Naive thymus-derived CD4-positive, alpha-beta T cell (primary cell): Measurements from ENCODE around the gene SLC2A11. TPM values are rescaled to one million over a fixed set of nuclear protein-coding genes. Genes with fewer than 3 reads are reported as not detected.
A peak's percentile ranks its signal among the peaks of the same experiment; 100 is the strongest.

Source experiments
- ATAC-seq: fragments of 150-1000 bp; cut with Tn5 transposase; 2 replicates; pipeline ENCODE4 v1.10.0; 2021; ENCODE audit warnings: mild to moderate bottlenecking, moderate library complexity
- CTCF ChIA-PET: fragments of 350-600 bp; sonication (Branson Sonifier 250); formaldehyde crosslinking; loops from one replicate; lab custom pipeline; 2021; ENCODE audit warnings: antibody characterized with exemption; lab: Charles Lee
- POLR2A ChIA-PET: fragments of 350-600 bp; sonication (Branson Sonifier 250); formaldehyde crosslinking; loops from one replicate; lab custom pipeline; 2021; ENCODE audit warnings: antibody characterized with exemption, inconsistent platforms; lab: Charles Lee
- DNase-seq, 9 donors: peaks; one replicate each; pipeline versions ENCODE4 v3.0.0 to v3.0.0-alpha.2; 2020 to 2022; ENCODE audit warnings: mixed read lengths in 1 of 9
- H3K27ac ChIP-seq: one replicate; pipeline ENCODE4 v1.7.0; 2013; ENCODE audit warnings: mild to moderate bottlenecking, low read depth, low read length, moderate library complexity
- H3K27me3 ChIP-seq, 2 donors: one replicate each; pipeline ENCODE4 v1.7.0; 2013; ENCODE audit warnings: low read length in 2 of 2, mild to moderate bottlenecking in 2 of 2, moderate library complexity in 2 of 2; ENCODE audit not compliant: control insufficient read depth in 2 of 2, insufficient read depth in 2 of 2
- H3K36me3 ChIP-seq, 3 experiments: 1 replicate in 2 of 3; 2 replicates in 1 of 3; pipeline ENCODE4 v1.7.0; 2013; ENCODE audit warnings: low read length in 3 of 3, mild to moderate bottlenecking in 3 of 3, moderate library complexity in 1 of 3; ENCODE audit not compliant: insufficient read depth in 3 of 3, control insufficient read depth in 2 of 3
- H3K4me1 ChIP-seq, 2 donors: one replicate each; pipeline ENCODE4 v1.7.0; 2013; ENCODE audit warnings: low read length in 2 of 2, mild to moderate bottlenecking in 2 of 2, moderate library complexity in 1 of 2; ENCODE audit not compliant: control insufficient read depth in 2 of 2, insufficient read depth in 2 of 2
- H3K4me3 ChIP-seq: 2 replicates; pipeline ENCODE4 v1.7.0; 2013; ENCODE audit warnings: mild to moderate bottlenecking, low read length
- H3K9me3 ChIP-seq, 3 experiments: 1 replicate in 2 of 3; 2 replicates in 1 of 3; pipeline ENCODE4 v1.7.0; 2013; ENCODE audit warnings: low read length in 3 of 3; ENCODE audit not compliant: control insufficient read depth in 2 of 3
- H3K27ac Mint-ChIP-seq, 9 donors: one replicate each; pipeline ENCODE4 v1.8.0; 2020 to 2022; ENCODE audit warnings: mixed read lengths in 9 of 9, mild to moderate bottlenecking in 8 of 9, moderate library complexity in 5 of 9, inconsistent platforms in 2 of 9
- H3K27me3 Mint-ChIP-seq, 5 donors: one replicate each; pipeline ENCODE4 v1.8.0; 2021 to 2022; ENCODE audit warnings: mixed read lengths in 5 of 5, mild to moderate bottlenecking in 1 of 5
- H3K36me3 Mint-ChIP-seq, 5 donors: one replicate each; pipeline ENCODE4 v1.8.0; 2020 to 2022; ENCODE audit warnings: mixed read lengths in 5 of 5, mild to moderate bottlenecking in 3 of 5, inconsistent platforms in 1 of 5
- H3K4me1 Mint-ChIP-seq, 7 donors: one replicate each; pipeline ENCODE4 v1.8.0; 2020 to 2022; ENCODE audit warnings: mixed read lengths in 7 of 7, mild to moderate bottlenecking in 3 of 7, inconsistent platforms in 1 of 7
- H3K4me3 Mint-ChIP-seq, 10 donors: one replicate each; pipeline ENCODE4 v1.8.0; 2020 to 2022; ENCODE audit warnings: mild to moderate bottlenecking in 10 of 10, mixed read lengths in 10 of 10, moderate library complexity in 6 of 10, inconsistent platforms in 2 of 10
- H3K9me3 Mint-ChIP-seq, 11 donors: one replicate each; pipeline ENCODE4 v1.8.0; 2020 to 2022; ENCODE audit warnings: mixed read lengths in 11 of 11, mild to moderate bottlenecking in 4 of 11, inconsistent platforms in 1 of 11, moderate library complexity in 1 of 11
- intact Hi-C, 2 donors: fragments of 100-400 bp; cut with micrococcal nuclease; formaldehyde crosslinking; loops; one replicate each; pipeline ENCODE4 v1.15.1; 2023
- polyA plus RNA-seq, 2 donors: library from polyadenylated mRNA; unstranded; fragments of 300-500 nt; fragmentation: Illumina TruSeq; gene quantifications; one replicate each; pipeline ENCODE4 v1.2.3, GENCODE V29; 2021
- total RNA-seq, 6 experiments: library from RNA in 5 of 6; stranded (reverse) in 5 of 6; gene quantifications; 1 replicate in 5 of 6; 2 replicates in 1 of 6; pipeline ENCODE4 v1.2.3 and lab custom pipeline; 2021 to 2026

Gene SLC2A11
- total and polyA plus RNA-seq, 7 experiments from 2014 or later = 5.9 to 29.7 (median 10.9) TPM

DNA sequence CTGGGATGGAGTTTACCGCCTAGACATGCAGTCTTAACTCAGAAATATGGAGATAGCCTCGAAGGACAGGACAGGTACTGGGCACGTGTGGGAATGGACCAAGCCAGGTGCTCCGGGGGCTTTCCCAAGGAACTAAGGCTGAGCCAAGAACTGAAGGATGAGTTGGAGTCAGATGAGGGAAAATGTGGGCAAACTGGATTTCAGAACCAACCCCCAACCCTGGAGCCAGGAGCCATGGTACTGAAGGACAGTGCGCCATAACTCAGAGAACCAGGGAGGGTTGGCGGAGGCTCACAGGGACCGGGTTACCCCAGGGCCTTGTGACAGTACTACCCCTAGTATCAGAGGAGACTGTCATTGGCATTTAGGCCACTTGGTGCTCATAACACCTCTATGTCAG lies 34.1 kb downstream of the SLC2A11 start:
- no peaks in the 10 kb centered on the region for H3K27me3 ChIP-seq
- no peak overlapping the region for H3K4me3 ChIP-seq
- intact Hi-C loops = loop anchor here in 1 of 2 donors (5.0 kb wide), 3 partner anchors 34 to 749 kb away; partner anchors contain the start of genes RSPH14 and SLC2A11
- ATAC-seq = no peak
- Mint-ChIP-seq H3K27ac (peak overlapping the region in 2 of 9 donors; percentile 33 to 97), H3K4me3 (peak overlapping the region in 3 of 10 donors; percentile 10 to 95 (median 23)), H3K27me3 (no peaks in the 10 kb centered on the region), H3K4me1 (peaks cover 12 to 34% (median 22%) of the 10 kb centered on the region in 7 donors), H3K9me3 (peaks cover 0 to 1% (median 0%) of the 10 kb centered on the region in 11 donors), H3K36me3 (peaks cover 0 to 16% (median 0%) of the 10 kb centered on the region in 5 donors)
- ChIA-PET POLR2A (no interaction called here), CTCF (no interaction called here)
- no peak for DNase-seq
- no peak overlapping the region for H3K27ac ChIP-seq
- peaks cover 0 to 22% (median 0%) of the 10 kb centered on the region in 3 experiments for H3K36me3 ChIP-seq
- H3K9me3 ChIP-seq = no peaks in the 10 kb centered on the region
- peaks cover 16% of the 10 kb centered on the region in 2 donors for H3K4me1 ChIP-seq

GRCh38 chr22:23892130-23892529 lies 34.5 kb downstream of the SLC2A11 start:
- Histone ChIP-seq H3K27me3 (no peaks in the 10 kb centered on the region), H3K27ac (no peak overlapping the region), H3K9me3 (no peaks in the 10 kb centered on the region), H3K36me3 (peaks cover 0 to 26% (median 0%) of the 10 kb centered on the region in 3 experiments), H3K4me1 (peaks cover 16% of the 10 kb centered on the region in 2 donors), H3K4me3 (no peak overlapping the region)
- intact Hi-C loops = loop anchor here in 1 of 2 donors (5.0 kb wide), 3 partner anchors 35 to 750 kb away; partner anchors contain the start of genes RSPH14 and SLC2A11
- Mint-ChIP-seq H3K4me1 (peaks cover 12 to 38% (median 24%) of the 10 kb centered on the region in 7 donors), H3K27ac (peak overlapping the region in 5 of 9 donors; percentile 13 to 100 (median 90)), H3K4me3 (peak overlapping the region in 8 of 10 donors; percentile 3 to 96 (median 75)), H3K9me3 (peaks cover 0 to 1% (median 0%) of the 10 kb centered on the region in 11 donors), H3K27me3 (no peaks in the 10 kb centered on the region), H3K36me3 (peaks cover 0 to 18% (median 2%) of the 10 kb centered on the region in 5 donors)
- ChIA-PET POLR2A (interaction anchor here (0.5 to 3.9 kb wide), 2 partner anchors 19 to 1353 kb away, joined by 3 to 67 read pairs; no protein-coding TSS in a partner anchor), CTCF (no interaction called here)
- no peak for DNase-seq
- no peak for ATAC-seq

DNA sequence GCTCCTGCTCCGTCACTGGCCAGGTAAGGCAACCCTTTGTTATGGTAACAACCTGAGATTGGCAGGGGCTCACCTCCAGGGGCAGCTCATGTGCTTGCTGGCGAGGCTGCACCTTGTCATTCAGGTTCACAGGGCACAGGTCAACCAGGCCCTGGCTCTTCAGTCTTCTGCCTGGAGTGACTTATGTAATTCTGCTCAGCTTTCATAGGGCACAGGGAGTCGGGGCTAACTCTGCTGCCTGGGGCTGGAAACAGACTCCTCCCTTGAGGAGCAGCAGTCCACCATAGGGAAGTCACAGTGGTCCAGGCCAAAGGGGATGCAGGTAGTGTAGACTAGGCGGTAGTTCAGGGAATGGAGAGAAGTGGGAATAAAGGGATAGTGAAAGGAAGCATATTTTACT lies 35.0 kb downstream of the SLC2A11 start:
- Mint-ChIP-seq H3K27ac (peak overlapping the region; percentile 90 to 100 (median 97)), H3K36me3 (peaks cover 0 to 21% (median 4%) of the 10 kb centered on the region in 5 donors), H3K27me3 (no peaks in the 10 kb centered on the region), H3K9me3 (peaks cover 0 to 1% (median 0%) of the 10 kb centered on the region in 11 donors), H3K4me1 (peaks cover 12 to 39% (median 27%) of the 10 kb centered on the region in 7 donors), H3K4me3 (peak overlapping the region; percentile 32 to 97 (median 94))
- H3K36me3 ChIP-seq = peaks cover 0 to 30% (median 0%) of the 10 kb centered on the region in 3 experiments
- DNase-seq (no peak), ATAC-seq (no peak)
- intact Hi-C loops = loop anchor here in 1 of 2 donors (5.0 kb wide), 3 partner anchors 35 to 750 kb away; partner anchors contain the start of genes RSPH14 and SLC2A11
- peaks cover 16% of the 10 kb centered on the region in 2 donors for H3K4me1 ChIP-seq
- ChIA-PET CTCF (no interaction called here), POLR2A (interaction anchor here (0.5 to 3.9 kb wide), 2 partner anchors 19 to 1353 kb away, joined by 3 to 67 read pairs; no protein-coding TSS in a partner anchor)
- peak overlapping the region; percentile 93 for H3K27ac ChIP-seq
- no peak overlapping the region for H3K4me3 ChIP-seq
- H3K27me3 ChIP-seq = no peaks in the 10 kb centered on the region
- no peaks in the 10 kb centered on the region for H3K9me3 ChIP-seq

DNA sequence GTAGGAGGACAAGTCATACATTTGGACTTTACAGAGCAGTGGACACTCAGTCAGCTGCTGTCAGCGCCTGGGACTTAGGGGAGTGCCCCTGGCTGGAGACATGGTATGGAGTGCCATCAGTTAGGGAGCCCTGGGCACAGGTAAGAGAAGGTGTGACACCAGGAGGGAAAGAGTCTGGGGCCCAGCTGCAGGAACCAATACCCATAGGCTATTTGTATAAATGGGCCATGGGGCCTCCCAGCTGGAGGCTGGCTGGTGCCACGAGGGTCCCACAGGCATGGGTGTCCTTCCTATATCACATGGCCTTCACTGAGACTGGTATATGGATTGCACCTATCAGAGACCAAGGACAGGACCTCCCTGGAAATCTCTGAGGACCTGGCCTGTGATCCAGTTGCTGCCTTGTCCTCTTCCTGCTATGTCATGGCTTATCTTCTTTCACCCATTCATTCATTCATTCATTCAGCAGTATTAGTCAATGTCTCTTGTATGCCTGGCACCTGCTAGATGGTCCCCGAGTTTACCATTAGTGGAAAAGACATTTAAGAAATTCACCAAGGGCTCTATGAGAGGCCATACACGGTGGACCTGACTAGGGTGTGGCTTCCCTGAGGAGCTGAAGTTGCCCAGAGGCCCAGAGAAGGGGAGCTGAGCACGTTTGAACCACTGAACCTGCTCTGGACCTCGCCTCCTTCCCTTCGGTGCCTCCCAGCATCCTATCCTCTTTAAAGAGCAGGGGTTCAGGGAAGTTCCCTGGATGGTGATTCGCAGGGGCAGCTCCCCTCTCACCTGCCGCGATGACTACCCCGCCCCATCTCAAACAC lies 35.7 kb downstream of the SLC2A11 start:
- Histone ChIP-seq H3K4me3 (peak overlapping the region; percentile 88), H3K4me1 (peaks cover 16% of the 10 kb centered on the region in 2 donors), H3K27ac (peak overlapping the region; percentile 93), H3K27me3 (no peaks in the 10 kb centered on the region), H3K36me3 (peaks cover 0 to 34% (median 0%) of the 10 kb centered on the region in 3 experiments), H3K9me3 (no peaks in the 10 kb centered on the region)
- peaks cover 12 to 39% (median 30%) of the 10 kb centered on the region in 7 donors for H3K4me1 Mint-ChIP-seq
- DNase-seq = peak in 1 of 9 donors; percentile 21
- no peaks in the 10 kb centered on the region for H3K27me3 Mint-ChIP-seq
- intact Hi-C loops = loop anchor here in 1 of 2 donors (5.0 kb wide), 3 partner anchors 36 to 751 kb away; partner anchors contain the start of genes RSPH14 and SLC2A11
- ChIA-PET POLR2A (interaction anchor here (0.6 to 3.9 kb wide), 15 partner anchors 18 to 534 kb away, joined by 3 to 67 read pairs (median 4); partner anchors contain the start of genes ADORA2A, CABIN1, DERL3 and SLC2A11), CTCF (interaction anchor here (1.0 to 1.6 kb wide), 6 partner anchors 23 to 117 kb away, joined by 3 to 6 read pairs (median 4); partner anchors contain the start of genes CABIN1 and SLC2A11)
- peaks cover 0 to 24% (median 4%) of the 10 kb centered on the region in 5 donors for H3K36me3 Mint-ChIP-seq
- H3K4me3 Mint-ChIP-seq = peak overlapping the region; percentile 88 to 97 (median 94)
- peaks cover 0 to 1% (median 0%) of the 10 kb centered on the region in 11 donors for H3K9me3 Mint-ChIP-seq
- no peak for ATAC-seq
- H3K27ac Mint-ChIP-seq = peak overlapping the region; percentile 92 to 100 (median 97)

DNA sequence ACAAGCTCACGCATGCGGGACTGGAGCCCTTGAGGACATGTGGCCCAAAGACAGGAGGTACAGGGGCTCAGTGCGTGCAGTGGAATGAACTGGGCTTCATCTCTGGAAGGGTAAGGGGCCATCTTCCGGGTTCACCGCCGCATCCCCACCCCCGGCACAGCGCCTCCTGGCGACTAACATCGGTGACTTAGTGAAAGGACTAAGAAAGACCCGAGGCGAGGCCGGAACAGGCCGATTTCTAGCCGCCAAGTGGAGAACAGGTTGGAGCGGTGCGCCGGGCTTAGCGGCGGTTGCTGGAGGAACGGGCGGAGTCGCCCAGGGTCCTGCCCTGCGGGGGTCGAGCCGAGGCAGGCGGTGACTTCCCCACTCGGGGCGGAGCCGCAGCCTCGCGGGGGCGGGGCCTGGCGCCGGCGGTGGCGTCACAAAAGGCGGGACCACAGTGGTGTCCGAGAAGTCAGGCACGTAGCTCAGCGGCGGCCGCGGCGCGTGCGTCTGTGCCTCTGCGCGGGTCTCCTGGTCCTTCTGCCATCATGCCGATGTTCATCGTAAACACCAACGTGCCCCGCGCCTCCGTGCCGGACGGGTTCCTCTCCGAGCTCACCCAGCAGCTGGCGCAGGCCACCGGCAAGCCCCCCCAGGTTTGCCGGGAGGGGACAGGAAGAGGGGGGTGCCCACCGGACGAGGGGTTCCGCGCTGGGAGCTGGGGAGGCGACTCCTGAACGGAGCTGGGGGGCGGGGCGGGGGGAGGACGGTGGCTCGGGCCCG lies 36.5 kb downstream of the SLC2A11 start, which contains the start of gene MIF:
Gene MIF, plus strand, starts transcription at position 439 of the 765 bp plus-strand sequence. Its CDS starts 92 bp downstream, at position 531.
- Histone ChIP-seq H3K9me3 (no peaks in the 10 kb centered on the region), H3K27ac (peak within 1 kb of the TSS; percentile 93), H3K36me3 (peaks cover 0 to 34% (median 0%) of the 10 kb centered on the region in 3 experiments), H3K27me3 (no peaks in the 10 kb centered on the region), H3K4me1 (peaks cover 16% of the 10 kb centered on the region in 2 donors), H3K4me3 (peak within 1 kb of the TSS; percentile 88)
- CTCF ChIA-PET = interaction anchor here (0.7 to 1.6 kb wide), 10 partner anchors 20 to 117 kb away, joined by 3 to 6 read pairs (median 3); partner anchors contain the start of genes CABIN1, SLC2A11 and SMARCB1
- Mint-ChIP-seq H3K27ac (peak within 1 kb of the TSS; percentile 92 to 100 (median 97)), H3K4me1 (peaks cover 12 to 39% (median 30%) of the 10 kb centered on the region in 7 donors), H3K4me3 (peak within 1 kb of the TSS; percentile 88 to 97 (median 94)), H3K27me3 (no peaks in the 10 kb centered on the region), H3K9me3 (peaks cover 0 to 1% (median 0%) of the 10 kb centered on the region in 11 donors), H3K36me3 (peaks cover 0 to 31% (median 4%) of the 10 kb centered on the region in 5 donors)
- peak; percentile 96 for ATAC-seq
- DNase-seq = peak; percentile 88 to 100 (median 94)
- intact Hi-C loops = loop anchor here (1.0 to 5.0 kb wide), 10 partner anchors 20 to 752 kb away; partner anchors contain the start of genes DERL3 (in 2 of the 2), SLC2A11 (in 2 of the 2), RSPH14 (in 1 of the 2) and SMARCB1 (in 1 of the 2)
- POLR2A ChIA-PET = interaction anchor here (0.7 to 3.9 kb wide), 17 partner anchors 17 to 661 kb away, joined by 3 to 67 read pairs (median 4); partner anchors contain the start of genes ADORA2A, CABIN1, DERL3 and GUCD1
